HL-60 (cell line): ENCODE data around the gene SLC35A3.

Experiments
- CTCF ChIP-seq: IDR thresholded peaks from one replicate; pipeline ENCODE4 v1.5.1; 2011; ENCODE audit warnings: low read length, control low read depth, inconsistent platforms; ENCODE audit not compliant: insufficient read depth
- REST ChIP-seq: IDR thresholded peaks from 2 replicates; pipeline ENCODE4 v1.6.1; 2012; ENCODE audit warnings: low read depth; ENCODE audit not compliant: insufficient replicate concordance

- TF ChIP-seq CTCF (no peak), REST (no peak)
Observed at GRCh38 chr1:99975529-99975928, 5.7 kb downstream of the SLC35A3 start.
